ENCODE measurements around the gene CCP110.

The CCP110 gene

GRCh38 chr16:19598805-19599510 is 75.2 kb downstream of the CCP110 start:
- no peak for TF ChIP-seq CTCF (IDR thresholded peaks at IDR 0.05)
- no peak overlapping the region for H3K4me3 Mint-ChIP-seq
- no peaks in the 10 kb centered on the region for H3K27me3 Mint-ChIP-seq (ENCODE audit: low read depth, poor library complexity)
- no peak for DNase-seq
- no peaks in the 10 kb centered on the region for H3K9me3 Mint-ChIP-seq
- peaks cover 15% of the 10 kb centered on the region for H3K36me3 Mint-ChIP-seq (ENCODE audit: low read depth)
- H3K27ac Mint-ChIP-seq = no peak overlapping the region
- H3K4me1 Mint-ChIP-seq = no peaks in the 10 kb centered on the region

- H3K36me3 Mint-ChIP-seq (ENCODE audit: low read depth) = peaks cover 26% of the 10 kb centered on the region
- no peaks in the 10 kb centered on the region for H3K9me3 Mint-ChIP-seq
- H3K4me1 Mint-ChIP-seq = no peaks in the 10 kb centered on the region
- peak overlapping the region; percentile 28 for H3K27ac Mint-ChIP-seq
- no peak for DNase-seq
- no peak for TF ChIP-seq CTCF (IDR thresholded peaks at IDR 0.05)
- no peak overlapping the region for H3K4me3 Mint-ChIP-seq
- H3K27me3 Mint-ChIP-seq (ENCODE audit: low read depth, poor library complexity) = no peaks in the 10 kb centered on the region
These were observed 76.4 kb downstream of the CCP110 start for GRCh38 chr16:19599968-19600716.

GRCh38 chr16:19601083-19601976 is 77.6 kb downstream of the CCP110 start:
- H3K36me3 Mint-ChIP-seq (ENCODE audit: low read depth) = peaks cover 38% of the 10 kb centered on the region
- peak; percentile 36 for DNase-seq
- TF ChIP-seq CTCF (IDR thresholded peaks at IDR 0.05) = peak; percentile 64
- H3K27ac Mint-ChIP-seq = peak overlapping the region; percentile 82
- H3K4me3 Mint-ChIP-seq = no peak overlapping the region
- no peaks in the 10 kb centered on the region for H3K27me3 Mint-ChIP-seq (ENCODE audit: low read depth, poor library complexity)
- H3K9me3 Mint-ChIP-seq = peaks cover 3% of the 10 kb centered on the region
- no peaks in the 10 kb centered on the region for H3K4me1 Mint-ChIP-seq

Measured in nephron progenitor cell (in vitro differentiated cells).